SJSA1 (cell line): ENCODE data around the gene MAP3K15. TPM values are rescaled to one million over a fixed set of nuclear protein-coding genes. Genes with fewer than 3 reads are reported as not detected.

ENCODE experiments used
- DNase-seq, 2 experiments: peaks; one replicate each; pipeline ENCODE4 v3.0.0-alpha.2; 2015 to 2020; ENCODE audit warnings: low spot score in 2 of 2, low read depth in 1 of 2
- H3K27ac ChIP-seq: fragments of 250-450 bp; sonication (Bioruptor Pico); 2 replicates; pipeline ENCODE4 v1.5.1; 2020; ENCODE audit warnings: mild to moderate bottlenecking, moderate library complexity
- H3K27me3 ChIP-seq: fragments of 250-450 bp; sonication (Bioruptor Pico); replicated peaks from 2 replicates; pipeline ENCODE4 v1.5.1; 2020; ENCODE audit warnings: mild to moderate bottlenecking, moderate library complexity
- H3K36me3 ChIP-seq: fragments of 250-450 bp; sonication (Bioruptor Pico); 2 replicates; pipeline ENCODE4 v1.5.1; 2020; ENCODE audit warnings: mild to moderate bottlenecking
- H3K4me1 ChIP-seq: fragments of 250-450 bp; sonication (Bioruptor Pico); replicated peaks from 2 replicates; pipeline ENCODE4 v1.6.1; 2021; ENCODE audit warnings: mild to moderate bottlenecking
- H3K4me3 ChIP-seq: fragments of 250-450 bp; sonication (Bioruptor Pico); 2 replicates; pipeline ENCODE4 v1.5.1; 2020; ENCODE audit warnings: mild to moderate bottlenecking
- H3K9me3 ChIP-seq: fragments of 250-450 bp; sonication (Bioruptor Pico); replicated peaks from 2 replicates; pipeline ENCODE4 v1.5.1; 2020; ENCODE audit warnings: mild to moderate bottlenecking
- total RNA-seq: library from RNA; depleted of rRNA; stranded (reverse); fragments of >200 nt; shearing (Covaris generic); gene quantifications from 2 replicates; pipeline ENCODE4 v1.2.3, GENCODE V29; 2014

Gene MAP3K15
- total RNA-seq, 1 experiment from 2014 or later: not detected

- H3K36me3 ChIP-seq: no peaks in the 10 kb centered on the region
- H3K27ac ChIP-seq: no peak overlapping the region
- H3K4me3 ChIP-seq: no peak overlapping the region
- H3K27me3 ChIP-seq: no peaks in the 10 kb centered on the region
- H3K9me3 ChIP-seq: no peaks in the 10 kb centered on the region
- H3K4me1 ChIP-seq: peaks cover 3% of the 10 kb centered on the region; the same call in 1 of the 2 replicates
- DNase-seq: no peak
These were observed 141.9 kb downstream of the MAP3K15 start for GRCh38 chrX:19373351-19373891.

DNA sequence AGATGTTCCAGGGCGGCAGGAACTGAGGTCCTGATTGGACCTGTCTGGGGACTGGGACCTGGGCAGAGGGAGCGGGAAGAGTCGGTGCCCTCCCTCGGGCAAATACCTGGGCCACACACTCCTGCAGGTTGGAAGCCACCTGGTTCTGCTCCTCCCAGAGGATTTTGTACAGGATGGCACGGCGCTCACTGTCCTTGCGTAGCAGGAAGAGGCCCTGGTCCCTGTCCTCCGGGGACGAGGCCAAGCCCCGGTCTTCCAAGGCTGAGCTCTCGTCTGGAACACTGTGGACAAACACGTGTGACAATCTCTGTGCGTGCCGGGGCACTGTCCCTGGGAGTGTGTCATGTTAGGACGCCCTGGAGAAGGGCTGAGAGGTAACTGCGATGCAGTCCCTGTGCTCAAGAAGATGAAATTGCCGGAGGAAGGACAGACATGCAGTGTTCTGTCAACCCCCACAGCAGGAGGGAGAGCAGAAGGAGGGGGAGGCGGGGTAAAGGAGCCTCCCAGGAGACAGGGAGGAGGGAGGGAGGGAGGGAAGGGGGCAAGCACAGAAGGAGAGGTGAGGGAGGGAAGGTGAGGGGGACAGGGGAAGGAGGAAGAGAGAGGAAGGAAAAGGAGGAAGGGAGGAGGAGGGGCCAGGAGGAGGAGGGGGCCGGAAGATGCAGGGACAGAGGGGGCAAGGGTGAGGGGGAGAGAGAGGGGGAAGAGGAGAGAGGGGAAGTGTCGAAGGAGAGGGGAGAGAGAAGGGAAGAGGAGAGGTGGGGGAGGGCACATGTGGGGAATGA is 142.6 kb downstream of the MAP3K15 start:
- Histone ChIP-seq H3K4me3 (peak overlapping the region; percentile 23), H3K4me1 (peaks cover 3% of the 10 kb centered on the region; the same call in 1 of the 2 replicates), H3K27ac (no peak overlapping the region), H3K27me3 (no peaks in the 10 kb centered on the region), H3K36me3 (no peaks in the 10 kb centered on the region), H3K9me3 (no peaks in the 10 kb centered on the region)
- DNase-seq: no peak

- Histone ChIP-seq H3K36me3 (no peaks in the 10 kb centered on the region), H3K4me3 (peak overlapping the region; percentile 23), H3K27me3 (no peaks in the 10 kb centered on the region), H3K27ac (no peak overlapping the region), H3K9me3 (no peaks in the 10 kb centered on the region), H3K4me1 (peaks cover 3% of the 10 kb centered on the region; the same call in 1 of the 2 replicates)
- peak; percentile 38 to 54 for DNase-seq
These were observed 143.2 kb downstream of the MAP3K15 start for GRCh38 chrX:19372170-19372546.

- Histone ChIP-seq H3K36me3 (no peaks in the 10 kb centered on the region), H3K9me3 (no peaks in the 10 kb centered on the region), H3K27ac (no peak overlapping the region), H3K27me3 (no peaks in the 10 kb centered on the region), H3K4me3 (no peak overlapping the region), H3K4me1 (peaks cover 3% of the 10 kb centered on the region; the same call in 1 of the 2 replicates)
- peak in 1 of 2 experiments; percentile 13 for DNase-seq
These were observed 145.2 kb downstream of the MAP3K15 start for GRCh38 chrX:19370061-19370460.

- peaks cover 3% of the 10 kb centered on the region; the same call in 1 of the 2 replicates for H3K4me1 ChIP-seq
- H3K36me3 ChIP-seq: no peaks in the 10 kb centered on the region
- H3K4me3 ChIP-seq: no peak overlapping the region
- H3K27me3 ChIP-seq: no peaks in the 10 kb centered on the region
- no peaks in the 10 kb centered on the region for H3K9me3 ChIP-seq
- H3K27ac ChIP-seq: no peak overlapping the region
- no peak for DNase-seq
These were observed 146.7 kb downstream of the MAP3K15 start for GRCh38 chrX:19368576-19368975.

DNA sequence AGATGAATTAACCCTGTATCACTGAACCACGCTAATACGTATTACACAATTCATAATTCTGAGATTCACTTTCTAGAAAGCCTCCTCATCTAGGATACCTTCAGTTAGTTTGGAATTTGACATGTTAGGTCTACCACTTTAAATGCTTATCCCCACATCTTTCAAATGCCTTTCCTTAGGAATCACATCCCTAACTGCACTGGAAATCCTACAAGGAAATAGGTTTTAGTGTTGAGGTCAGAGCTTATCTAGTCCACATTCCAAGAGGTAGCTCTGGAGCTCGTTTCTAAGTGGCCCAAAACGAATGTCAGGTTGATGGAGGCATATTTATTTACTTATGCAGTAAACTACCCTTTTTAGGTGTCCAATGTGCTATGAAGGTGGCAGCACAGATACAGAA is 153.6 kb downstream of the MAP3K15 start:
- Histone ChIP-seq H3K4me3 (no peak overlapping the region), H3K27ac (no peak overlapping the region), H3K4me1 (no peaks in the 10 kb centered on the region), H3K27me3 (no peaks in the 10 kb centered on the region), H3K36me3 (peaks cover 31% of the 10 kb centered on the region), H3K9me3 (no peaks in the 10 kb centered on the region)
- no peak for DNase-seq

GRCh38 chrX:19360903-19361302 is 154.4 kb downstream of the MAP3K15 start:
- Histone ChIP-seq H3K27me3 (no peaks in the 10 kb centered on the region), H3K4me1 (no peaks in the 10 kb centered on the region), H3K27ac (no peak overlapping the region), H3K9me3 (no peaks in the 10 kb centered on the region), H3K4me3 (no peak overlapping the region), H3K36me3 (peaks cover 35% of the 10 kb centered on the region)
- DNase-seq: no peak

DNA sequence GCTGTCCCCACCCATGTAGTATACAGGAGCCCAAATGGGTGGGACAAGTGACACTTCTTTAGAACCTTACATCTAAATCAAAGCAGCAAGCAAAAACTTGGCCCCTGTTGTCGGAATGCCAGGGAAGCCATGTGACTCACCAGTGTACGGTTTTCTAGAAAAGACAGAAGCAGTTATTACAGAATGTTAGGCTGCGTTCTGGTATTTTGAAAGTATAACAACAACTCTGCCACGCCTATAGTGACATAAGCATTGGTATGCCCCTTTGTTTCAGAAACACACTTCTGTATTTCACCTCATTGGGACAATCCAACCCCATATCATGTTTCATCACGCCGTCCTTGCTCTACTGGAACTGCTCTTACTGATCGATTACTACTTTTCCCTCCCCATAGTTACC is 156.8 kb downstream of the MAP3K15 start:
- peaks cover 37% of the 10 kb centered on the region for H3K36me3 ChIP-seq
- H3K4me1 ChIP-seq: no peaks in the 10 kb centered on the region
- no peak overlapping the region for H3K27ac ChIP-seq
- DNase-seq: no peak
- H3K27me3 ChIP-seq: no peaks in the 10 kb centered on the region
- no peaks in the 10 kb centered on the region for H3K9me3 ChIP-seq
- no peak overlapping the region for H3K4me3 ChIP-seq

DNA sequence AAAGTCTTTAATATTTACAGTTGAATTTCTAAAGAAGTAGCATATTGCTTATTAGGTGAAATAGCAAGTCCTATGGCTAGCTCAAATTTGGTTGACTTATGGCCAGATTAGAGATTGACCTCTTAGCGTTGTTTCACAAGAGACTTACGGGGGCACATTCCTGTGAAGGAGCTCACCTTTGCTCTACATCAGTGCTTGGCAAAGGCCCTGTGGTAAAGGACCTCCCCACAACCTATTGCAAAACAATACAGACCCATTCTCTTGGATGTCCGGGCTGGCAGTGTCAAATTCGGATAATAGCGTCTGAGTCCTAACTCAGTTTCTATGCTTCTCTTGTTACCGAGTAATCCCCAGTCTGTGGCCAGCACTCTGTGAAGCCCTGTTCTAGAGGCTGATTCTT is 160.7 kb downstream of the MAP3K15 start:
- Histone ChIP-seq H3K27ac (no peak overlapping the region), H3K36me3 (peaks cover 41% of the 10 kb centered on the region), H3K9me3 (no peaks in the 10 kb centered on the region), H3K4me3 (no peak overlapping the region), H3K27me3 (no peaks in the 10 kb centered on the region), H3K4me1 (no peaks in the 10 kb centered on the region)
- no peak for DNase-seq

- DNase-seq: no peak
- H3K9me3 ChIP-seq: no peaks in the 10 kb centered on the region
- H3K4me3 ChIP-seq: no peak overlapping the region
- no peaks in the 10 kb centered on the region for H3K27me3 ChIP-seq
- H3K36me3 ChIP-seq: peaks cover 17% of the 10 kb centered on the region
- no peak overlapping the region for H3K27ac ChIP-seq
- no peaks in the 10 kb centered on the region for H3K4me1 ChIP-seq
These were observed 164.3 kb downstream of the MAP3K15 start for GRCh38 chrX:19350941-19351384.

DNA sequence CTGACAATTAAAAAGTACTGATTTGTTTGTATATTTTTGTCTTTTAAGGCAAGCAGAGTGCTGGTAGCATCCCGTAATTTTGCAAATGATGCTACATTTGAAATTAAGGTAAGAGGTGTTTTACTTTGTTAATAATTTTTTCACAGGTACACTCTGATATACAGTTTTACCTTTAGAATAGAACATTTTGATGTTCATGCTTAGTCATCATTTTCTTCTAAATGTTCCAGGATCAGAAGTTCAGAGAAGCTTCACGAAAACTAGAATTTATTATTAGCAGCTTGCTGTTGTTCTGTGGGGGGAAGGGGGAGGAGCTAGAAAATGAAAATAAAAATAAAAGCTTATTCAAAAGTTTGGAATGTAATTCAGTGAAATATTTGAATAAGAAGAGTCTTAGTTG is 166.0 kb downstream of the MAP3K15 start:
- H3K27ac ChIP-seq: no peak overlapping the region
- no peaks in the 10 kb centered on the region for H3K27me3 ChIP-seq
- no peak overlapping the region for H3K4me3 ChIP-seq
- peaks cover 14% of the 10 kb centered on the region for H3K36me3 ChIP-seq
- H3K4me1 ChIP-seq: no peaks in the 10 kb centered on the region
- DNase-seq: no peak
- H3K9me3 ChIP-seq: no peaks in the 10 kb centered on the region

DNA sequence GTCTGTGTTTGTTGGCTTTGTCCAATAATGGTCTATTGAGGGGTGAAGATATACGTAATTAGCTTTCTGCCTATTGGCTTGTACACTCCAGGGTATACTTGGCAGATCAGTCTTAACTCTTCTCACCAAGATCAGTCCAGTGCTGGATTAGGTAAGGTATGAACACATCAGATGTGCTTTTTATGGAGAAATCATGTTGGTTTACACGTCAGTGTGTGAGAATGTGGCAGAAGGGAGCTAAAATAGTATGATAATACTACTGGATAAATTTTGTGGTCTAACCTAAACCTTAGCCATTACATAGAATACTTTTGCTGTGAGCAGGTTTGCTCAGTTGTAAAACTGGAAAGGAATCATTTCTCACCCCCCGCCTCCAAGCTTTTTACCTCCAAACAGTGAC is 167.4 kb downstream of the MAP3K15 start:
- Histone ChIP-seq H3K4me3 (no peak overlapping the region), H3K27ac (no peak overlapping the region), H3K9me3 (no peaks in the 10 kb centered on the region), H3K27me3 (no peaks in the 10 kb centered on the region), H3K36me3 (peaks cover 11% of the 10 kb centered on the region), H3K4me1 (0 out of 2 replicates have a peak, but pooled peaks cover 3% of the 10 kb centered on the region)
- no peak for DNase-seq

DNA sequence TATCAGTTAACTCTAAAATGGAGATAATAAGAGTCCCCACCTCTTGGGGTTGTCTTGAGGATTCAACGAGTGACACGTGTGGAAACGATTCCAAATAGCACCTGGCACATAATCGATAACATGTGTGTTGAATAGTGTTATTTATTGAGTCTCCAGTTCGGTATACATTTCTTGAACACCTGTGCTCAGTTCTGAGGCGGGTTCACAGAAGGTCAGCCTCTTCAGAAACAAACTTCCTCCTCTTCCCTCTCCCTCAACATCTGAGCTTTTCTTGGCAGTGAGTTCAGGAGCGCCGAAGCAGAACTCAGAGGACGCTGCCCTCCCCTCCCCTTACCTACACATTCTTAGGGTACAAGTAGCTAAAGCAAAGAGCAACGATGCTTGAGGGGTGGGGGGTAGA is 170.6 kb downstream of the MAP3K15 start:
- H3K36me3 ChIP-seq: no peaks in the 10 kb centered on the region; the same call in 1 of the 2 replicates
- H3K27ac ChIP-seq: no peak overlapping the region
- 0 out of 2 replicates have a peak, but pooled peaks cover 3% of the 10 kb centered on the region for H3K4me1 ChIP-seq

More for the DNA sequence above, 170.6 kb downstream of the MAP3K15 start:
- Histone ChIP-seq H3K27me3 (no peaks in the 10 kb centered on the region), H3K9me3 (no peaks in the 10 kb centered on the region), H3K4me3 (peak overlapping the region; percentile 70)
- no peak for DNase-seq
